SK-N-SH (cell line): ENCODE measurements around the gene FRMPD4. TPM values are rescaled to one million over a fixed set of nuclear protein-coding genes. Genes with fewer than 3 reads are reported as not detected.

Source experiments
- CTCF ChIA-PET: fragments of 300-600, 350-600 bp; formaldehyde crosslinking; extraction: SDS; loops from one replicate; lab custom pipeline; 2021; lab: Yijun Ruan, JAX
- POLR2A ChIA-PET: fragments of 350-600 bp; sonication (Branson Sonifier 250); formaldehyde crosslinking; extraction: SDS; loops from one replicate; lab custom pipeline; 2020; ENCODE audit warnings: antibody characterized with exemption, inconsistent platforms; lab: Yijun Ruan, JAX
- DNase-seq: peaks from one replicate; pipeline ENCODE4 v3.0.0; 2012
- H2AFZ ChIP-seq: fragments of 200-600 bp; sonication (generic); 2 replicates; pipeline ENCODE4 v1.8.1; 2016; ENCODE audit warnings: antibody characterized with exemption, mild to moderate bottlenecking, low read depth
- H3F3A ChIP-seq: fragments of 200-600 bp; sonication (generic); replicated peaks from 2 replicates; pipeline ENCODE3; 2016; ENCODE audit warnings: antibody characterized with exemption, mild to moderate bottlenecking; ENCODE audit not compliant: insufficient read depth
- H3K27ac ChIP-seq, 2 experiments: fragments of 200-500 bp in 1 of 2; fragments of 200-600 bp in 1 of 2; sonication (Bioruptor generic) in 1 of 2; sonication (generic), shearing (Covaris generic) in 1 of 2; 2 replicates each; pipeline versions ENCODE4 v1.5.1 to v1.6.1; 2014 to 2016; ENCODE audit warnings: low read depth in 2 of 2, inconsistent platforms in 1 of 2, low read length in 1 of 2, mild to moderate bottlenecking in 1 of 2, mixed read lengths in 1 of 2
- H3K27me3 ChIP-seq: fragments of 200-600 bp; sonication (generic), shearing (Covaris generic); 2 replicates; pipeline ENCODE4 v1.6.1; 2016; ENCODE audit warnings: mixed run types; ENCODE audit not compliant: insufficient read depth
- H3K36me3 ChIP-seq, 2 experiments: fragments of 200-500 bp in 1 of 2; fragments of 200-600 bp in 1 of 2; sonication (Bioruptor generic) in 1 of 2; sonication (generic) in 1 of 2; replicated peaks in 1 of 2; 2 replicates each; pipeline versions ENCODE3 to v1.5.1; 2014 to 2016; ENCODE audit warnings: low read length in 1 of 2, mild to moderate bottlenecking in 1 of 2; ENCODE audit not compliant: insufficient read depth in 2 of 2, control insufficient read depth in 1 of 2
- H3K4me1 ChIP-seq, 2 experiments: fragments of 200-500 bp in 1 of 2; fragments of 200-600 bp in 1 of 2; sonication (Bioruptor generic) in 1 of 2; sonication (generic), shearing (Covaris generic) in 1 of 2; 2 replicates each; pipeline versions ENCODE4 v1.5.1 to v1.6.1; 2014 to 2016; ENCODE audit warnings: low read depth in 1 of 2, low read length in 1 of 2, mixed run types in 1 of 2; ENCODE audit not compliant: insufficient read depth in 2 of 2, control insufficient read depth in 1 of 2
- H3K4me2 ChIP-seq: fragments of 200-600 bp; sonication (generic), shearing (Covaris generic); 2 replicates; pipeline ENCODE4 v1.6.1; 2017; ENCODE audit warnings: mixed run types
- H3K4me3 ChIP-seq, 2 experiments: fragments of 200-500 bp in 1 of 2; fragments of 200-600 bp in 1 of 2; sonication (Bioruptor generic) in 1 of 2; sonication (generic), shearing (Covaris generic) in 1 of 2; 2 replicates each; pipeline versions ENCODE4 v1.5.1 to v1.8.1; 2014 to 2016; ENCODE audit warnings: low read depth in 2 of 2, inconsistent platforms in 1 of 2, low read length in 1 of 2, mild to moderate bottlenecking in 1 of 2, mixed read lengths in 1 of 2, moderate library complexity in 1 of 2
- H3K79me2 ChIP-seq: fragments of 200-600 bp; sonication (generic); 2 replicates; pipeline ENCODE4 v1.8.1; 2017; ENCODE audit warnings: mild to moderate bottlenecking; ENCODE audit not compliant: insufficient read depth
- H3K9ac ChIP-seq: fragments of 200-600 bp; sonication (generic); 2 replicates; pipeline ENCODE4 v1.6.1; 2017; ENCODE audit warnings: mixed run types
- H3K9me2 ChIP-seq: fragments of 200-600 bp; sonication (generic); 2 replicates; pipeline ENCODE4 v1.6.1; 2017; ENCODE audit warnings: mixed run types
- H3K9me3 ChIP-seq: fragments of 200-600 bp; sonication (generic); 2 replicates; pipeline ENCODE4 v1.6.1; 2017; ENCODE audit warnings: mixed run types, mild to moderate bottlenecking, moderate library complexity
- H4K20me1 ChIP-seq: fragments of 200-600 bp; sonication (generic); 2 replicates; pipeline ENCODE4 v1.6.1; 2017; ENCODE audit warnings: mild to moderate bottlenecking, mixed run types; ENCODE audit not compliant: insufficient read depth
- CTCF ChIP-seq: fragments of 200-600 bp; sonication (generic); IDR thresholded peaks from 2 replicates; pipeline ENCODE4 v1.6.1; 2017; ENCODE audit warnings: antibody characterized with exemption, mild to moderate bottlenecking, moderate library complexity
- EZH2phosphoT487 ChIP-seq: fragments of 200-600 bp; sonication (generic); IDR thresholded peaks from 2 replicates; pipeline ENCODE4 v1.6.1; 2017; ENCODE audit warnings: low read depth, mixed run types, mild to moderate bottlenecking, antibody characterized with exemption, moderate library complexity, borderline replicate concordance
- FOSL2 ChIP-seq: IDR thresholded peaks from 2 replicates; pipeline ENCODE4 v1.4.0; 2012; ENCODE audit warnings: low read depth, mild to moderate bottlenecking, moderate library complexity, borderline replicate concordance
- FOXM1 ChIP-seq: IDR thresholded peaks from 2 replicates; pipeline ENCODE4 v1.4.0; 2012; ENCODE audit warnings: low read depth, mild to moderate bottlenecking
- IRF3 ChIP-seq: fragments of 150-350 bp; IDR thresholded peaks from 2 replicates; pipeline ENCODE4 v1.6.1; 2016; ENCODE audit warnings: mild to moderate bottlenecking, low read depth, low read length
- MAX ChIP-seq: IDR thresholded peaks from 2 replicates; pipeline ENCODE4 v1.4.0; 2012; ENCODE audit warnings: low read depth
- MXI1 ChIP-seq: IDR thresholded peaks from 2 replicates; pipeline ENCODE4 v1.6.1; 2012; ENCODE audit warnings: mild to moderate bottlenecking, low read depth, low read length, improper control_type of control experiment
- NFIC ChIP-seq: IDR thresholded peaks from 2 replicates; pipeline ENCODE4 v1.4.0; 2012; ENCODE audit warnings: borderline replicate concordance
- NRF1 ChIP-seq: IDR thresholded peaks from 2 replicates; pipeline ENCODE4 v1.6.1; 2012; ENCODE audit warnings: low read depth, mild to moderate bottlenecking, low read length
- POLR2AphosphoS5 ChIP-seq: IDR thresholded peaks from 2 replicates; pipeline ENCODE4 v1.6.1; 2012; ENCODE audit warnings: low read depth, low read length
- RCOR1 ChIP-seq: fragments of 150-350 bp; IDR thresholded peaks from 2 replicates; pipeline ENCODE4 v1.6.1; 2017; ENCODE audit warnings: antibody characterized with exemption, low read length
- SIN3A ChIP-seq: IDR thresholded peaks from 2 replicates; pipeline ENCODE4 v1.6.1; 2012; ENCODE audit warnings: low read depth, mild to moderate bottlenecking, low read length, moderate library complexity, borderline replicate concordance
- SMC3 ChIP-seq: IDR thresholded peaks from 2 replicates; pipeline ENCODE4 v1.6.1; 2012; ENCODE audit warnings: low read depth, low read length, improper control_type of control experiment
- TAF1 ChIP-seq: IDR thresholded peaks from 2 replicates; pipeline ENCODE4 v1.6.1; 2012; ENCODE audit warnings: low read depth, mild to moderate bottlenecking, low read length, moderate library complexity, borderline replicate concordance
- TCF12 ChIP-seq: IDR thresholded peaks from 2 replicates; pipeline ENCODE4 v1.4.0; 2012
- USF1 ChIP-seq: IDR thresholded peaks from 2 replicates; pipeline ENCODE4 v1.4.0; 2012; ENCODE audit warnings: low read depth, borderline replicate concordance
- USF2 ChIP-seq: fragments of 150-350 bp; IDR thresholded peaks from 2 replicates; pipeline ENCODE4 v1.6.1; 2017; ENCODE audit warnings: antibody characterized with exemption, low read length, low read depth, borderline replicate concordance
- YY1 ChIP-seq: IDR thresholded peaks from 2 replicates; pipeline ENCODE4 v1.4.0; 2012; ENCODE audit warnings: low read depth, mild to moderate bottlenecking
- ZBTB33 ChIP-seq: IDR thresholded peaks from 2 replicates; pipeline ENCODE4 v1.4.0; 2012; ENCODE audit warnings: low read depth, borderline replicate concordance
- WGBS: methylation state at CpG from one replicate; pipeline ENCODE4 v1.1.6; 2017; ENCODE audit warnings: low lambda C conversion rate; 5-methylcytosine and 5-hydroxymethylcytosine counted together
- polyA plus RNA-seq, 3 experiments: library from polyadenylated mRNA; depleted of rRNA; stranded (reverse); fragments of >200 nt; gene quantifications; 2 replicates each; pipeline ENCODE4 v1.2.3, GENCODE V29; 2012

FRMPD4 gene
- polyA plus RNA-seq, 1 of the 3 experiments (the other 2 are of a cell fraction) = not detected

GRCh38 chrX:12582649-12583048 is 444.4 kb downstream of the FRMPD4 start:
- no peak overlapping the region for H3K9ac ChIP-seq
- H3K79me2 ChIP-seq = no peaks in the 10 kb centered on the region
- no peak overlapping the region for H2AFZ ChIP-seq
- no peak overlapping the region for H3K27ac ChIP-seq
- no peak overlapping the region for H3K4me2 ChIP-seq
- H3K9me3 ChIP-seq = no peaks in the 10 kb centered on the region
- H3F3A ChIP-seq = no peaks in the 10 kb centered on the region
- no peaks in the 10 kb centered on the region for H3K36me3 ChIP-seq
- no peaks in the 10 kb centered on the region for H4K20me1 ChIP-seq
- no peaks in the 10 kb centered on the region for H3K9me2 ChIP-seq
- WGBS = 3% methylated on average over 4 of the region's 4 CpGs
- no peak overlapping the region for H3K4me3 ChIP-seq
- POLR2A ChIA-PET = no interaction called here
- no peaks in the 10 kb centered on the region for H3K4me1 ChIP-seq
- no peak for DNase-seq
- CTCF ChIA-PET = no interaction called here
- TF ChIP-seq YY1 (no peak), ZBTB33 (no peak), SMC3 (no peak), USF2 (no peak)
- peaks cover 20% of the 10 kb centered on the region; the same call in 1 of the 2 replicates for H3K27me3 ChIP-seq

GRCh38 chrX:12583543-12583942 is 445.3 kb downstream of the FRMPD4 start:
- ChIA-PET POLR2A (no interaction called here), CTCF (no interaction called here)
- H3K4me1 ChIP-seq = no peaks in the 10 kb centered on the region
- H4K20me1 ChIP-seq = no peaks in the 10 kb centered on the region
- H3K36me3 ChIP-seq = no peaks in the 10 kb centered on the region
- whole genome bisulfite sequencing = 27% methylated on average over 19 of the region's 25 CpGs
- H3K4me2 ChIP-seq = no peak overlapping the region
- no peaks in the 10 kb centered on the region for H3K79me2 ChIP-seq
- TF ChIP-seq POLR2AphosphoS5 (no peak), TCF12 (no peak), SIN3A (no peak), YY1 (no peak), IRF3 (no peak), FOXM1 (no peak), NFIC (no peak), TAF1 (no peak), USF1 (no peak), EZH2phosphoT487 (no peak), CTCF (no peak), MXI1 (no peak), FOSL2 (no peak), MAX (no peak), RCOR1 (no peak), NRF1 (no peak)
- H3K9me3 ChIP-seq = no peaks in the 10 kb centered on the region
- no peak overlapping the region for H3K27ac ChIP-seq
- no peak overlapping the region for H3K9ac ChIP-seq
- no peak overlapping the region for H3K4me3 ChIP-seq
- H3F3A ChIP-seq = no peaks in the 10 kb centered on the region
- H3K27me3 ChIP-seq = peaks cover 20% of the 10 kb centered on the region; the same call in 1 of the 2 replicates
- no peak for DNase-seq
- H2AFZ ChIP-seq = no peak overlapping the region
- no peaks in the 10 kb centered on the region for H3K9me2 ChIP-seq
